ENCODE measurements around the gene PARP14.
A peak's percentile ranks its signal among the peaks of the same experiment; 100 is the strongest.

PARP14 gene

GRCh38 chr3:122773944-122774509, 93.4 kb downstream of the PARP14 start:
- no peak for DNase-seq

DNA sequence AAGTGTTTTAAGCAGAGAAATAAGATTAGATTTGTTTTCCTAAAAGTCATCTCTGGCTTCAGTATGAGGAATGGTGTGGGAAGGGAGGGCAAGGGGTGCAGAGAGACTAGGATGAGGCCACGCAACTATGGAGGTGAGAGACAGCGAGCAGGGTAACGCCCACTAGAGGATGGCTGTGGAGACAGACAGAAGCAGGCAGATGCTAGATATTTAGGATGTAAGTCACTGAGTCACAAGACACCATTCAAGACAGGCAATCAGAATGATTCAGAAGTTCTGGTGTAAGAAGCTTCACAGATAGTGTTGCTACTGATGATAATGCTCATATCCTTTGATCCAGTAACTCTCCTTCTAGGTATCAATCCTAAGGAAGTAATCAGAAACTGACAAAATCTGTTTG, 93.9 kb downstream of the PARP14 start:
- peak; percentile 48 for DNase-seq

- no peak for DNase-seq
Observed at GRCh38 chr3:122776675-122777468, 96.2 kb downstream of the PARP14 start.

DNA sequence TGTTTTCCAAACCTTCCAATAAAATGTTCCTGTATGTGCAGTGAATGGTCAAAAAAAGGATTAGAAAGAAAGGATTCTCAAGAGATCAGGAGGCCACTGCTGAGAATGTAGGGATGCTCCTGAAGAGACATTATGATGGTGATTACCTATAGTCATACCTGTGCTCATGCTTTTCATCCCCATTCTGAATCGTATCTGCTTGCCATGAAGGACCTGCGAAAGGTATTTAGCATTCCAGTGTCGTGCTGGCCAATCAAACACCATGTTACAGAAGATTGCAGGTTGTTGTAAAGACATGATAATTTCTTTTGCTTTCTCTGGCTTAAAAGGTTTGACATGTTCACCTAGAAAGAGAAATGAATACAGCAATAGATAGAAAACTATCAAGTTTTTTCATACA, 96.9 kb downstream of the PARP14 start:
- DNase-seq = no peak

All from EL (cell line).